ENCODE data around the gene GABARAP. TPM values are rescaled to one million over a fixed set of nuclear protein-coding genes. Genes with fewer than 3 reads are reported as not detected.

Gene GABARAP
- total and polyA plus RNA-seq, 2 of the 13 experiments (the other 11 are each of a cell fraction or from before 2014, with no cell fraction given): 161 to 310 TPM

- 0 out of 2 replicates have a peak, but pooled peaks have one; percentile 8 for TF ChIP-seq CTCF (CRISPR knock-in tag; IDR thresholded peaks at IDR 0.05)
- TF ChIP-seq JDP2 (CRISPR knock-in tag; IDR thresholded peaks at IDR 0.05; ENCODE audit: borderline replicate concordance): no peak
- peak; percentile 52; the same call in 1 of the 2 replicates for TF ChIP-seq PHF20 (CRISPR knock-in tag; IDR thresholded peaks at IDR 0.05)
- TF ChIP-seq EHMT2 (IDR thresholded peaks at IDR 0.05; ENCODE audit: borderline replicate concordance, low read depth, low read length): no peak
- peak; percentile 52; the same call in 1 of the 2 replicates for TF ChIP-seq ZNF780A (CRISPR knock-in tag; IDR thresholded peaks at IDR 0.05)
- TF ChIP-seq PBX3 (CRISPR knock-in tag; IDR thresholded peaks at IDR 0.05; ENCODE audit: borderline replicate concordance): no peak
- peak; percentile 87 for TF ChIP-seq ARID4A (CRISPR knock-in tag; IDR thresholded peaks at IDR 0.05; ENCODE audit: borderline replicate concordance)
- TF ChIP-seq ZNF337 (CRISPR knock-in tag; IDR thresholded peaks at IDR 0.05; ENCODE audit: borderline replicate concordance, low read depth): peak; percentile 92; the same call in 1 of the 2 replicates
- TF ChIP-seq ATF7-NPFF (CRISPR knock-in tag; IDR thresholded peaks at IDR 0.05; ENCODE audit: low read depth): peak; percentile 76; the same call in 1 of the 2 replicates
- no peak for TF ChIP-seq BRCA1 (CRISPR knock-in tag; IDR thresholded peaks at IDR 0.05)
- TF ChIP-seq KLF13 (CRISPR knock-in tag; IDR thresholded peaks at IDR 0.05): 0 out of 2 replicates have a peak, but pooled peaks have one; percentile 27
- TF ChIP-seq GABPB1 (CRISPR knock-in tag; IDR thresholded peaks at IDR 0.05): peak; percentile 88
- peak; percentile 34; the same call in 1 of the 2 replicates for TF ChIP-seq POLR2AphosphoS2 (IDR thresholded peaks at IDR 0.05; ENCODE audit: low read depth, low read length)
- TF ChIP-seq CHCHD3 (CRISPR knock-in tag; IDR thresholded peaks at IDR 0.05): no peak
- TF ChIP-seq TAF1 (CRISPR knock-in tag; IDR thresholded peaks at IDR 0.05): peak; percentile 89
- TF ChIP-seq BCL3 (CRISPR knock-in tag; IDR thresholded peaks at IDR 0.05): peak; percentile 86; the same call in 1 of the 2 replicates
- 0 out of 2 replicates have a peak, but pooled peaks have one; percentile 51 for TF ChIP-seq ZNF639 (CRISPR knock-in tag; conservative IDR thresholded peaks at IDR 0.05)
- peak; percentile 36; the same call in 1 of the 2 replicates for TF ChIP-seq ARHGAP35 (CRISPR knock-in tag; IDR thresholded peaks at IDR 0.05; ENCODE audit: borderline replicate concordance)
These were observed 22.2 kb downstream of the GABARAP start, which contains the start of the genes ACADVL and DLG4 (continued) for GRCh38 chr17:7219812-7220592.
